Measurements from ENCODE around the gene COL8A2.

The COL8A2 gene

DNA sequence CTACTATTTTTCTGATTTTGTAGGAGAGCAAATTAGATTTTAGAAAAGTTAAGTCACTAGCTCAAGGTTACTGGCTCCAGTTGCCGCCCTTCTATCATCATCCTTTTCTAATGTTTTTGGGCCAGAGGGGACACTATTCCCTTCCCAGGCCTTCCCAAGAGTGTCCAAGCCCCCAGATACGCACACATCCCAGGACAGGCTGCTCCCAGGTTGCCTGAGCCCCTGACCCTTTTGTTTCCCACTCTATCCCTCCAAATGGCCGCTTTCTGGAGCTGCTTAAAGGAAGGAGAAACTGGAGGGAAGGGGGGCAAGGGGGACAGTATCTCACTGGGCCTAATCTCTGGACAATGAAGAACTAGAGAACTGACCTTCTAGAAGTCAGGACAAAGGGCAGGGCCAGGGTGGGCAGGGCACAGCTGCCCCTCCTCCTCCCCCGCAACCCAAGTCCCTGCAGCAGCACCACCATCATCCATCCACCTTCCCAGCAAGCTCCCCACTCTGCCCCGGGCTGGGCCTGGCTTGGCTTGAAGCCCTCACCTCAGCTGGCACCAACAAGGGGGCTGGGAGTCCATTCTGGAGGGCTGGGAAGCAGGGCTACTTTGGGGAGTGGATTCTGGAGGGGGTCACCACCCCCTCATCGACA, 29.9 kb upstream of the COL8A2 start:
- H3K4me3 ChIP-seq (ENCODE audit: low read depth, low read length), result peak overlapping the region; percentile 97
- ChIA-PET POLR2A (interaction anchor here (0.8 to 2.6 kb wide), 3 partner anchors 33 to 70 kb away, joined by 3 to 8 read pairs (median 4); partner anchors contain the start of gene THRAP3), CTCF (interaction anchor here (1.2 to 10.3 kb wide), 6 partner anchors 20 to 135 kb away, joined by 3 to 164 read pairs (median 4); partner anchors contain the start of gene THRAP3)
- DNase-seq (ENCODE audit: low read depth, low spot score), result no peak
- TF ChIP-seq, protein P1, sequence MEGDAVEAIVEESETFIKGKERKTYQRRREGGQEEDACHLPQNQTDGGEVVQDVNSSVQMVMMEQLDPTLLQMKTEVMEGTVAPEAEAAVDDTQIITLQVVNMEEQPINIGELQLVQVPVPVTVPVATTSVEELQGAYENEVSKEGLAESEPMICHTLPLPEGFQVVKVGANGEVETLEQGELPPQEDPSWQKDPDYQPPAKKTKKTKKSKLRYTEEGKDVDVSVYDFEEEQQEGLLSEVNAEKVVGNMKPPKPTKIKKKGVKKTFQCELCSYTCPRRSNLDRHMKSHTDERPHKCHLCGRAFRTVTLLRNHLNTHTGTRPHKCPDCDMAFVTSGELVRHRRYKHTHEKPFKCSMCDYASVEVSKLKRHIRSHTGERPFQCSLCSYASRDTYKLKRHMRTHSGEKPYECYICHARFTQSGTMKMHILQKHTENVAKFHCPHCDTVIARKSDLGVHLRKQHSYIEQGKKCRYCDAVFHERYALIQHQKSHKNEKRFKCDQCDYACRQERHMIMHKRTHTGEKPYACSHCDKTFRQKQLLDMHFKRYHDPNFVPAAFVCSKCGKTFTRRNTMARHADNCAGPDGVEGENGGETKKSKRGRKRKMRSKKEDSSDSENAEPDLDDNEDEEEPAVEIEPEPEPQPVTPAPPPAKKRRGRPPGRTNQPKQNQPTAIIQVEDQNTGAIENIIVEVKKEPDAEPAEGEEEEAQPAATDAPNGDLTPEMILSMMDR (IDR thresholded peaks at IDR 0.05; ENCODE audit: insufficient read depth, low read length, missing control alignments), result no peak

DNA sequence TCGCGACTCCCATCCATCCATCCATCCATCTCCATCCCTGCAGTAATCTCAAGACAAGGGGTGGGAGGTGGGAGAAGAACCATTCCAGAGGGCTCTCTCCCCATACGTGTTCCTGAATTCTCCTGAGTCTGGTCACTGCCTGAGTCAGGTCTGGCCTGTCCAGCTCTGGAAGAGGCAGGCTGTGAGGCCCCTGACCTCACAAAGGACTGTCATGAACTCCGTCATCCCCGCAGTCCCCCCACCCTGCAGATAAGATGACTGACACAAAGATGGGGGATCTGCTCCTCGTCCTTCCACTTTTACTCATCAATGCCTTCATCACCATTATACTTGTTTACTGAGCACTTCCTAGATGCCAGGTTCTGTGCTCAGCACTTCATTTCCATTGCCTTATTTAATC, 29.3 kb upstream of the COL8A2 start:
- H3K4me3 ChIP-seq (ENCODE audit: low read depth, low read length), result no peak overlapping the region
- DNase-seq (ENCODE audit: low read depth, low spot score), result no peak
- ChIA-PET CTCF (interaction anchor here (1.2 to 10.3 kb wide), 5 partner anchors 19 to 135 kb away, joined by 3 to 164 read pairs (median 4); partner anchors contain the start of gene THRAP3), POLR2A (interaction anchor here (0.8 kb wide), 1 partner anchor 33 kb away, joined by 4 read pairs; no protein-coding TSS in a partner anchor)
- TF ChIP-seq, protein P1 (IDR thresholded peaks at IDR 0.05; ENCODE audit: insufficient read depth, low read length, missing control alignments), result no peak

DNA sequence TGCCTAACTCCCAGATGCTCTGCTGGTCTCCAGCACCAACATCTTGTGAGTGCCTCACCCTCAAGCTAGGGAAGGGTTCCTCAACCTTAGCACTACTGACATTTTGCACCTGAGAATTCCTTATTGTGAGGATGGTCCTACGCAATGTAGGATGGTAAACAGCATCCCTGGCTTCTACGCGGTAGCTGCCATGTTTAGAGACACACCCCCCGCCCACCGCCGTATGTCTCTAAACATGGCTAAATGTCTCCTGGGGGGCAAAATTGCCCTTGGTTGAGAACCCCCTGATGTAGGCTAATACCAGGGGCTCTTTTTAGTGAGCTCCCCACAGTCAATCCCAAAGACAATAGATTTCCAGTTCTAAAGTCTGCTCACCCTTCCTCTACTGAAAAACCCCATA, 28.5 kb upstream of the COL8A2 start:
- no peak overlapping the region for H3K4me3 ChIP-seq (ENCODE audit: low read depth, low read length)
- TF ChIP-seq, protein P1 (IDR thresholded peaks at IDR 0.05; ENCODE audit: insufficient read depth, low read length, missing control alignments), result no peak
- ChIA-PET CTCF (interaction anchor here (1.2 to 10.3 kb wide), 5 partner anchors 38 to 136 kb away, joined by 3 to 164 read pairs (median 12); partner anchors contain the start of gene THRAP3), POLR2A (no interaction called here)
- DNase-seq (ENCODE audit: low read depth, low spot score), result no peak

DNA sequence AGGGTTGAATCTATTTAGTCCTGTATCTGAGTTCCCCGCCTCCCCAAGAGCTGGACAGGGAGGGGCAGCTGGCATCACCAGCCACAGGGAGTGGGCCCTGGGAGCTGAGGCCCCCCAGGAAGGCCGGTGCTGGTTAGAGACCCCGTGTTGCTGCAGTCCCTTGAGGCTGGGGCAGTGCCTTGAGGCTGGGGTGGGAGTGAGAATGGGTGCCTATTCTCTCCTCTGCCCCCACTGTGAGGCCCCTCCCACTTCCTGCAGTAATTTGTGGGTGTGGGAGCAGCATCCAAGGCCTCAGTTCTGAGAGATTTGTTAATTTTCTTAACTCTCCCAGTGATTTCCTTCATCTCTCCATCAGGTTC, 26.8 kb upstream of the COL8A2 start:
- POLR2A ChIA-PET, result no interaction called here
- CTCF ChIA-PET, result interaction anchor here (0.9 to 10.3 kb wide), 10 partner anchors 9 to 146 kb away, joined by 3 to 164 read pairs (median 4); no protein-coding TSS in a partner anchor
- no peak overlapping the region for H3K4me3 ChIP-seq (ENCODE audit: low read depth, low read length)
- TF ChIP-seq, protein P1 (IDR thresholded peaks at IDR 0.05; ENCODE audit: insufficient read depth, low read length, missing control alignments), result no peak
- DNase-seq (ENCODE audit: low read depth, low spot score), result no peak

DNA sequence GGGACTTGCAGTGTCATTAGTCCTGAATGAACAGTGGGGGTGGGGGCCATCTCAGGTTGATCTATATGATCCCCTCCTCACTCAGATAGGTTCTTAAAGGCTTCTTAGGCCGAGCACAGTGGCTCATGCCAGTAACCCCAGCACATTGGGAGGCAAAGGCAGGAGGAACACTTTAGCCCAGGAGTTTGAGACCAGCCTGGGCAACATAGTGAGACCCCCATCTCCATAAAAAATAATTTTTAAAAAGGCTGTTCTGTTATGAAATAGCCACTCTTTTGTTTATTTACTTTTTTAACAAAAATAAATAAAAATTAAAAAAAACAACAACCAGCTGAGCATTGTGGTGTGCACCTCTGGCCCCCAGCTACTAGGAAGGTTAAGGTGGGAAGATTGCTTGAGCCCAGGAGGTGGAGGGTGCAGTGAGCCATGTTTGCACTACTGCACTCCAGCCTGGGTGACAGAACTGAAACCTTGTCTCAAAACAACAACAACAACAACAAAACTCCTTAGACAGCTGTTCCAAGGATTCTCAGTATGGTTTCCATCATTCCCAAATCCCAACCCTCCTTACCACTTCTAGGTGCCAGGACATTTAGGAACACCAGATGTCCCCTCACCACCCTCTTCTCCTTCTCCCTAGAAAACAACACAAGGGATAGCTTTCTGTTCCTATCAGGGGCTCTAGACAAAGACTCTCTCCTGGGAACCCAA, 26.3 kb upstream of the COL8A2 start:
- POLR2A ChIA-PET, result interaction anchor here (1.8 to 2.6 kb wide), 2 partner anchors 11 to 37 kb away, joined by 6 to 21 read pairs; no protein-coding TSS in a partner anchor
- no peak overlapping the region; the same call in 1 of the 2 replicates for H3K4me3 ChIP-seq (ENCODE audit: low read depth, low read length)
- CTCF ChIA-PET, result interaction anchor here (0.9 to 10.3 kb wide), 11 partner anchors 9 to 147 kb away, joined by 3 to 164 read pairs (median 4); no protein-coding TSS in a partner anchor
- TF ChIP-seq, protein P1 (IDR thresholded peaks at IDR 0.05; ENCODE audit: insufficient read depth, low read length, missing control alignments), result no peak
- no peak for DNase-seq (ENCODE audit: low read depth, low spot score)
